HFFc6 (cell line): ENCODE results near the gene SRPX. TPM values are rescaled to one million over a fixed set of nuclear protein-coding genes. Genes with fewer than 3 reads are reported as not detected.

Experiments used
- DNase-seq: peaks from one replicate; pipeline ENCODE4 v3.0.0-alpha.2; 2018
- H3K27ac Mint-ChIP-seq: 2 replicates; pipeline ENCODE4 v1.8.0; 2020; ENCODE audit warnings: mild to moderate bottlenecking, mixed read lengths
- H3K27me3 Mint-ChIP-seq: 2 replicates; pipeline ENCODE4 v1.8.0; 2021; ENCODE audit warnings: mild to moderate bottlenecking, moderate library complexity, mixed read lengths; ENCODE audit not compliant: insufficient read depth
- H3K36me3 Mint-ChIP-seq: 2 replicates; pipeline ENCODE4 v1.8.0; 2021; ENCODE audit warnings: low read depth, mixed read lengths
- H3K4me1 Mint-ChIP-seq: 2 replicates; pipeline ENCODE4 v1.8.0; 2020; ENCODE audit warnings: low read depth, mixed read lengths
- H3K4me3 Mint-ChIP-seq: 2 replicates; pipeline ENCODE4 v1.8.0; 2020; ENCODE audit warnings: mild to moderate bottlenecking, moderate library complexity, mixed read lengths
- H3K9me3 Mint-ChIP-seq: 2 replicates; pipeline ENCODE4 v1.8.0; 2020; ENCODE audit warnings: mild to moderate bottlenecking, mixed read lengths
- CTCF ChIP-seq: fragments of 200-600 bp; sonication (generic); IDR thresholded peaks from 2 replicates; pipeline ENCODE4 v1.5.0; 2021; ENCODE audit warnings: antibody characterized with exemption, mild to moderate bottlenecking
- total RNA-seq, 6 experiments: library from RNA; stranded (reverse); fragmentation: NEBNext Ultra II Directional; extraction: Animal tissue kit (Norgen Biotek cat#: 25700); gene quantifications; 2 replicates in 1 of 6; 3 replicates in 5 of 6; pipeline ENCODE4 v1.2.3, GENCODE V29; 2021

SRPX gene
- total RNA-seq, 6 experiments from 2014 or later = 10.6 to 47.2 (median 42.4) TPM

- H3K27me3 Mint-ChIP-seq = peaks cover 3% of the 10 kb centered on the region; the same call in 1 of the 2 replicates
These were observed 117.8 kb downstream of the SRPX start for GRCh38 chrX:38102875-38103274.

GRCh38 chrX:38102240-38102639, 118.4 kb downstream of the SRPX start:
- Mint-ChIP-seq H3K9me3 (no peaks in the 10 kb centered on the region), H3K27me3 (peaks cover 3% of the 10 kb centered on the region; the same call in 1 of the 2 replicates), H3K27ac (no peak overlapping the region), H3K4me3 (no peak overlapping the region), H3K36me3 (no peaks in the 10 kb centered on the region), H3K4me1 (no peaks in the 10 kb centered on the region)
- TF ChIP-seq CTCF = no peak
- DNase-seq = no peak

More at GRCh38 chrX:38102875-38103274, 117.8 kb downstream of the SRPX start:
- H3K36me3 Mint-ChIP-seq = no peaks in the 10 kb centered on the region
- DNase-seq = no peak
- no peak overlapping the region for H3K4me3 Mint-ChIP-seq
- no peaks in the 10 kb centered on the region for H3K4me1 Mint-ChIP-seq
- no peak overlapping the region for H3K27ac Mint-ChIP-seq
- no peaks in the 10 kb centered on the region for H3K9me3 Mint-ChIP-seq
- TF ChIP-seq CTCF = no peak

GRCh38 chrX:38099688-38100087, 121.0 kb downstream of the SRPX start:
- Mint-ChIP-seq H3K4me3 (no peak overlapping the region), H3K4me1 (peaks cover 7% of the 10 kb centered on the region; the same call in 1 of the 2 replicates), H3K9me3 (no peaks in the 10 kb centered on the region), H3K36me3 (no peaks in the 10 kb centered on the region), H3K27me3 (no peaks in the 10 kb centered on the region; the same call in 1 of the 2 replicates), H3K27ac (no peak overlapping the region)
- no peak for TF ChIP-seq CTCF
- no peak for DNase-seq

Other genes with a start within 250 kb of the SRPX start
- under 1 TPM; 0.10 to 0.21 (median 0.16) TPM for gene SYTL5, start 214.3 kb downstream of the SRPX start, total RNA-seq
- 1 to 10 TPM; 3.0 to 5.8 (median 4.1) TPM for gene RPGR, start 106.6 kb upstream of the SRPX start, total RNA-seq
- not detected for gene OTC, start 131.7 kb upstream of the SRPX start, total RNA-seq